H1 (cell line): Measurements from ENCODE around the gene DGUOK. TPM values are rescaled to one million over a fixed set of nuclear protein-coding genes. Genes with fewer than 3 reads are reported as not detected.

ENCODE experiments used
- CTCF ChIA-PET: fragments of 300-600 bp; sonication (Branson Sonifier 250); formaldehyde crosslinking; loops from one replicate; lab custom pipeline; 2021; ENCODE audit not compliant: partially characterized antibody; lab: Charles Lee
- POLR2A ChIA-PET: fragments of 300-600 bp; sonication (Branson Sonifier 250); formaldehyde crosslinking; loops from one replicate; lab custom pipeline; 2021; ENCODE audit warnings: inconsistent platforms; ENCODE audit not compliant: partially characterized antibody; lab: Charles Lee
- DNase-seq, 2 experiments: peaks; one replicate each; pipeline versions ENCODE4 v3.0.0 to v3.0.0-alpha.2; 2010 to 2022; ENCODE audit warnings: low spot score in 2 of 2, low read depth in 1 of 2, mixed read lengths in 1 of 2
- FAIRE-seq: peaks from 2 replicates; lab custom pipeline; 2011; peaks lifted over from hg19 to GRCh38; lab: Jason Lieb, UNC
- H2AFZ ChIP-seq: 2 replicates; pipeline ENCODE4 v1.8.1; 2012; ENCODE audit warnings: low read length, inconsistent platforms
- H2AK5ac ChIP-seq: 2 replicates; pipeline ENCODE4 v1.6.1; 2013; ENCODE audit warnings: low read depth, low read length
- H2BK120ac ChIP-seq: replicated peaks from 2 replicates; pipeline ENCODE3; 2013; ENCODE audit warnings: low read depth, low read length, inconsistent platforms
- H2BK12ac ChIP-seq: 2 replicates; pipeline ENCODE4 v1.6.1; 2013; ENCODE audit warnings: low read depth, low read length
- H2BK15ac ChIP-seq: 2 replicates; pipeline ENCODE4 v1.6.1; 2013; ENCODE audit warnings: low read length
- H2BK20ac ChIP-seq: 2 replicates; pipeline ENCODE4 v1.6.1; 2013; ENCODE audit warnings: low read length
- H2BK5ac ChIP-seq: 2 replicates; pipeline ENCODE4 v1.6.1; 2013; ENCODE audit warnings: low read depth, low read length
- H3K14ac ChIP-seq: 2 replicates; pipeline ENCODE4 v1.6.1; 2013; ENCODE audit warnings: inconsistent platforms; ENCODE audit not compliant: insufficient read length
- H3K18ac ChIP-seq: 2 replicates; pipeline ENCODE4 v1.6.1; 2013; ENCODE audit warnings: low read length; ENCODE audit errors: extremely low read depth
- H3K23ac ChIP-seq: 2 replicates; pipeline ENCODE4 v1.6.1; 2013; ENCODE audit warnings: inconsistent platforms; ENCODE audit not compliant: insufficient read length
- H3K23me2 ChIP-seq: 2 replicates; pipeline ENCODE4 v1.6.1; 2013; ENCODE audit warnings: low read depth, low read length
- H3K27ac ChIP-seq: 2 replicates; pipeline ENCODE4 v1.6.1; 2011; ENCODE audit warnings: low read depth, low read length, inconsistent platforms
- H3K27me3 ChIP-seq, 4 experiments: replicated peaks in 1 of 4; 1 replicate in 1 of 4; 2 replicates in 3 of 4; pipeline versions ENCODE4 v1.6.1 to v1.8.1; 2011 to 2013; ENCODE audit warnings: low read length in 3 of 4, mild to moderate bottlenecking in 3 of 4, inconsistent platforms in 2 of 4, mixed read lengths in 2 of 4, moderate library complexity in 1 of 4; ENCODE audit not compliant: control insufficient read depth in 3 of 4, insufficient read depth in 3 of 4; ENCODE audit errors: extremely low read depth in 1 of 4
- H3K36me3 ChIP-seq, 4 experiments: 2 replicates each; pipeline versions ENCODE4 v1.6.1 to v1.8.1; 2011 to 2013; ENCODE audit warnings: mild to moderate bottlenecking in 4 of 4, low read length in 3 of 4, moderate library complexity in 2 of 4, control low read depth in 1 of 4, inconsistent platforms in 1 of 4; ENCODE audit not compliant: insufficient read depth in 4 of 4, control insufficient read depth in 2 of 4
- H3K4ac ChIP-seq: replicated peaks from 2 replicates; pipeline ENCODE3; 2013; ENCODE audit warnings: low read length, low read depth, mixed read lengths, inconsistent platforms; ENCODE audit not compliant: insufficient read length
- H3K4me1 ChIP-seq, 4 experiments: replicated peaks in 1 of 4; 1 replicate in 1 of 4; 2 replicates in 3 of 4; pipeline versions ENCODE4 v1.6.1 to v1.8.1; 2011 to 2013; ENCODE audit warnings: low read length in 3 of 4, inconsistent platforms in 2 of 4, mixed read lengths in 1 of 4; ENCODE audit not compliant: insufficient read depth in 4 of 4, control insufficient read depth in 3 of 4
- H3K4me2 ChIP-seq, 2 experiments: 2 replicates each; pipeline versions ENCODE4 v1.6.1 to v1.8.1; 2011 to 2013; ENCODE audit warnings: low read depth in 2 of 2, low read length in 2 of 2, control low read depth in 1 of 2, inconsistent platforms in 1 of 2, mild to moderate bottlenecking in 1 of 2; ENCODE audit not compliant: insufficient read depth in 1 of 2
- H3K4me3 ChIP-seq, 4 experiments: fragments of 200-600, 300-600 bp in 1 of 4; sonication (generic), shearing (Covaris generic), sonication (Bioruptor Twin) in 1 of 4; 2 replicates each; pipeline versions ENCODE4 v1.5.1 to v1.8.1; 2011 to 2016; ENCODE audit warnings: low read length in 4 of 4, low read depth in 3 of 4, control low read depth in 2 of 4, inconsistent platforms in 2 of 4, mild to moderate bottlenecking in 2 of 4, mixed read lengths in 1 of 4, moderate library complexity in 1 of 4; ENCODE audit not compliant: insufficient read depth in 2 of 4; ENCODE audit errors: extremely low read depth in 1 of 4
- H3K56ac ChIP-seq: replicated peaks from 2 replicates; pipeline ENCODE3; 2013; ENCODE audit warnings: low read depth, mild to moderate bottlenecking, mixed read lengths, low read length, inconsistent platforms; ENCODE audit not compliant: insufficient read length
- H3K79me1 ChIP-seq: 2 replicates; pipeline ENCODE4 v1.6.1; 2013; ENCODE audit warnings: low read depth, low read length, control low read depth
- H3K79me2 ChIP-seq, 2 experiments: 2 replicates each; pipeline versions ENCODE4 v1.6.1 to v1.8.1; 2012 to 2013; ENCODE audit warnings: low read length in 2 of 2, mild to moderate bottlenecking in 2 of 2, inconsistent platforms in 1 of 2; ENCODE audit not compliant: insufficient read depth in 2 of 2, control insufficient read depth in 1 of 2
- H3K9ac ChIP-seq, 4 experiments: replicated peaks in 1 of 4; 1 replicate in 1 of 4; 2 replicates in 3 of 4; pipeline versions ENCODE4 v1.6.1 to v1.8.1; 2011 to 2013; ENCODE audit warnings: low read depth in 3 of 4, low read length in 3 of 4, control low read depth in 2 of 4, mild to moderate bottlenecking in 2 of 4, moderate library complexity in 2 of 4, inconsistent platforms in 1 of 4; ENCODE audit errors: extremely low read depth in 1 of 4
- H3K9me3 ChIP-seq, 2 experiments: 2 replicates each; pipeline versions ENCODE4 v1.6.1 to v1.8.1; 2012 to 2013; ENCODE audit warnings: mild to moderate bottlenecking in 2 of 2, moderate library complexity in 2 of 2, control low read depth in 1 of 2, inconsistent platforms in 1 of 2, low read depth in 1 of 2, low read length in 1 of 2, mixed read lengths in 1 of 2; ENCODE audit not compliant: insufficient read depth in 2 of 2
- H4K20me1 ChIP-seq, 2 experiments: replicated peaks in 1 of 2; 2 replicates each; pipeline versions ENCODE3 to v1.8.1; 2011 to 2013; ENCODE audit warnings: inconsistent platforms in 2 of 2, low read length in 2 of 2, mild to moderate bottlenecking in 1 of 2; ENCODE audit not compliant: insufficient read depth in 2 of 2, control insufficient read depth in 1 of 2
- H4K5ac ChIP-seq: 2 replicates; pipeline ENCODE4 v1.6.1; 2013; ENCODE audit warnings: low read length, low read depth, mixed read lengths, inconsistent platforms; ENCODE audit not compliant: insufficient read length
- H4K8ac ChIP-seq: 2 replicates; pipeline ENCODE4 v1.8.0; 2013; ENCODE audit warnings: mild to moderate bottlenecking, moderate library complexity, low read length, inconsistent platforms; ENCODE audit not compliant: insufficient read depth; ENCODE audit errors: extremely low read depth
- H4K91ac ChIP-seq: replicated peaks from 2 replicates; pipeline ENCODE3; 2013; ENCODE audit warnings: low read length, mixed read lengths, inconsistent platforms; ENCODE audit not compliant: insufficient read length
- GABPA ChIP-seq: IDR thresholded peaks from 2 replicates; pipeline ENCODE4 v1.6.1; 2011; ENCODE audit warnings: mild to moderate bottlenecking, low read length, moderate library complexity, borderline replicate concordance; ENCODE audit not compliant: insufficient read depth
- HDAC6 ChIP-seq: IDR thresholded peaks from one replicate; pipeline ENCODE4 v1.7.1; 2012; ENCODE audit warnings: low read depth, mild to moderate bottlenecking, inconsistent platforms, low read length, moderate library complexity
- TEAD4 ChIP-seq: IDR thresholded peaks from 2 replicates; pipeline ENCODE4 v1.6.1; 2012; ENCODE audit warnings: low read depth, low read length, inconsistent platforms, mixed read lengths
- WGBS, 2 experiments: shearing (Covaris generic) in 1 of 2; methylation state at CpG; one replicate each; pipeline versions ENCODE4 v1.1.6 to v1.1.7; 2013 to 2015; ENCODE audit warnings: low lambda C conversion rate in 2 of 2, mixed read lengths in 2 of 2, inconsistent platforms in 1 of 2, low coverage in 1 of 2, missing lambda C conversion rate in 1 of 2; ENCODE audit not compliant: insufficient replicate concordance in 2 of 2, insufficient coverage in 1 of 2, insufficient read length in 1 of 2; ENCODE audit errors: extremely low coverage in 1 of 2, missing lambda C conversion rate in 1 of 2; 5-methylcytosine and 5-hydroxymethylcytosine counted together
- polyA plus RNA-seq, 7 experiments: library from polyadenylated mRNA; depleted of rRNA in 3 of 7; stranded (reverse) in 5 of 7; unstranded in 2 of 7; fragments of >200 nt in 5 of 7; fragments of 200-250 nt in 2 of 7; gene quantifications; 1 replicate in 5 of 7; 2 replicates in 1 of 7; 4 replicates in 1 of 7; pipeline versions ENCODE4 v1.2.1 to v1.2.3, GENCODE V29; 2011 to 2013; ENCODE audit warnings: missing spikeins in 2 of 7, mixed read lengths in 2 of 7
- total RNA-seq: library from RNA; stranded (reverse); fragmentation: NEBNext Ultra II Directional; extraction: Animal tissue kit (Norgen Biotek cat#: 25700); gene quantifications from 2 replicates; pipeline ENCODE4 v1.2.1, GENCODE V29; 2021

DGUOK gene
- total and polyA plus RNA-seq, 2 of the 8 experiments (the other 6 are each of a cell fraction or from before 2014, with no cell fraction given) = 110 to 168 TPM

GRCh38 chr2:73999881-74000597 is 73.4 kb downstream of the DGUOK start:
- 69% methylated on average over 10 of the region's 10 CpGs; no CpG with 5 or more reads in 1 of the 2 experiments for WGBS, 2 experiments
- no peak overlapping the region for H2BK120ac ChIP-seq
- no peak overlapping the region for H2BK5ac ChIP-seq
- no peak overlapping the region for H3K4ac ChIP-seq
- peaks cover 20% of the 10 kb centered on the region for H3K79me1 ChIP-seq
- H2BK20ac ChIP-seq = no peak overlapping the region
- no peak overlapping the region for H2BK15ac ChIP-seq
- no peaks in the 10 kb centered on the region for H3K9me3 ChIP-seq
- peaks cover 2% of the 10 kb centered on the region; the same call in 1 of the 2 replicates for H3K23me2 ChIP-seq
- no peak overlapping the region for H3K14ac ChIP-seq
- H3K27me3 ChIP-seq = no peaks in the 10 kb centered on the region
- H3K23ac ChIP-seq = no peak overlapping the region
- no peak overlapping the region; the same call in 1 of the 2 replicates for H4K8ac ChIP-seq
- no peak overlapping the region for H4K5ac ChIP-seq
- H2BK12ac ChIP-seq = 0 out of 2 replicates have a peak overlapping the region, but pooled peaks have one; percentile 60
- TF ChIP-seq HDAC6 = no peak
- 0 out of 2 replicates have a peak, but pooled peaks have one; percentile 2 for TF ChIP-seq TEAD4
- no peak for TF ChIP-seq GABPA
- POLR2A ChIA-PET = interaction anchor here (0.7 to 11.4 kb wide), 9 partner anchors 9 to 391 kb away, joined by 3 to 94 read pairs (median 3); partner anchors contain the start of genes DGUOK, MOB1A and TET3
- H3K9ac ChIP-seq = no peak overlapping the region
- H3K27ac ChIP-seq = no peak overlapping the region
- no peak overlapping the region for H3K56ac ChIP-seq
- peaks cover 33 to 53% of the 10 kb centered on the region in 2 experiments for H4K20me1 ChIP-seq
- H4K91ac ChIP-seq = no peak overlapping the region
- DNase-seq (no peak), FAIRE-seq (no peak)
- peaks cover 0 to 82% of the 10 kb centered on the region in 2 experiments; a peak in 2 of 4 replicates for H3K79me2 ChIP-seq
- H3K4me1 ChIP-seq = peaks cover 19 to 38% (median 21%) of the 10 kb centered on the region in 4 experiments
- CTCF ChIA-PET = interaction anchor here (0.9 to 1.4 kb wide), 3 partner anchors 31 to 81 kb away, joined by 3 to 6 read pairs (median 5); no protein-coding TSS in a partner anchor
- H3K4me3 ChIP-seq = no peak overlapping the region
- H3K18ac ChIP-seq = no peak overlapping the region
- no peak overlapping the region; the same call in 1 of the 2 replicates for H2AK5ac ChIP-seq
- H3K4me2 ChIP-seq = peak overlapping the region; percentile 11 to 13; a peak in 2 of 4 replicates
- no peak overlapping the region for H2AFZ ChIP-seq
- no peaks in the 10 kb centered on the region for H3K36me3 ChIP-seq
